ENCODE measurements around the gene PFDN2.

The PFDN2 gene

GRCh38 chr1:161074676-161075368 is 43.0 kb downstream of the PFDN2 start (continued):
- TF ChIP-seq, protein P1, sequence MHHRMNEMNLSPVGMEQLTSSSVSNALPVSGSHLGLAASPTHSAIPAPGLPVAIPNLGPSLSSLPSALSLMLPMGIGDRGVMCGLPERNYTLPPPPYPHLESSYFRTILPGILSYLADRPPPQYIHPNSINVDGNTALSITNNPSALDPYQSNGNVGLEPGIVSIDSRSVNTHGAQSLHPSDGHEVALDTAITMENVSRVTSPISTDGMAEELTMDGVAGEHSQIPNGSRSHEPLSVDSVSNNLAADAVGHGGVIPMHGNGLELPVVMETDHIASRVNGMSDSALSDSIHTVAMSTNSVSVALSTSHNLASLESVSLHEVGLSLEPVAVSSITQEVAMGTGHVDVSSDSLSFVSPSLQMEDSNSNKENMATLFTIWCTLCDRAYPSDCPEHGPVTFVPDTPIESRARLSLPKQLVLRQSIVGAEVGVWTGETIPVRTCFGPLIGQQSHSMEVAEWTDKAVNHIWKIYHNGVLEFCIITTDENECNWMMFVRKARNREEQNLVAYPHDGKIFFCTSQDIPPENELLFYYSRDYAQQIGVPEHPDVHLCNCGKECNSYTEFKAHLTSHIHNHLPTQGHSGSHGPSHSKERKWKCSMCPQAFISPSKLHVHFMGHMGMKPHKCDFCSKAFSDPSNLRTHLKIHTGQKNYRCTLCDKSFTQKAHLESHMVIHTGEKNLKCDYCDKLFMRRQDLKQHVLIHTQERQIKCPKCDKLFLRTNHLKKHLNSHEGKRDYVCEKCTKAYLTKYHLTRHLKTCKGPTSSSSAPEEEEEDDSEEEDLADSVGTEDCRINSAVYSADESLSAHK (tag by site-specific recombination; IDR thresholded peaks at IDR 0.05), result no peak
- TF ChIP-seq ZBTB21 (tag by site-specific recombination; IDR thresholded peaks at IDR 0.05) (0 out of 2 replicates have a peak, but pooled peaks have one; percentile 19), ZNF544 (tag by site-specific recombination; IDR thresholded peaks at IDR 0.05) (no peak), ZNF785 (tag by site-specific recombination; IDR thresholded peaks at IDR 0.05) (0 out of 2 replicates have a peak, but pooled peaks have one; percentile 23), ZNF518A (tag by site-specific recombination; conservative IDR thresholded peaks at IDR 0.05; ENCODE audit: low read depth) (no peak), ZNF585B (tag by site-specific recombination; IDR thresholded peaks at IDR 0.05) (0 out of 2 replicates have a peak, but pooled peaks have one; percentile 3), ZNF473 (tag by site-specific recombination; IDR thresholded peaks at IDR 0.05) (no peak), ZBTB49 (tag by site-specific recombination; IDR thresholded peaks at IDR 0.05; ENCODE audit: low read depth) (no peak), ZFHX2 (tag by site-specific recombination; conservative IDR thresholded peaks at IDR 0.05) (peak; percentile 59), ZNF837 (tag by site-specific recombination; IDR thresholded peaks at IDR 0.05) (no peak), ZNF214 (tag by site-specific recombination; IDR thresholded peaks at IDR 0.05; ENCODE audit: borderline replicate concordance) (no peak), KLF1 (tag by site-specific recombination; IDR thresholded peaks at IDR 0.05) (peak; percentile 82), TSHZ1 (tag by site-specific recombination; IDR thresholded peaks at IDR 0.05; ENCODE audit: borderline replicate concordance) (no peak), KLF7 (tag by site-specific recombination; IDR thresholded peaks at IDR 0.05; ENCODE audit: borderline replicate concordance) (no peak), ZNF350 (tag by site-specific recombination; IDR thresholded peaks at IDR 0.05) (no peak), ZNF202 (tag by site-specific recombination; IDR thresholded peaks at IDR 0.05; ENCODE audit: borderline replicate concordance) (no peak)
- TF ChIP-seq, protein P2, sequence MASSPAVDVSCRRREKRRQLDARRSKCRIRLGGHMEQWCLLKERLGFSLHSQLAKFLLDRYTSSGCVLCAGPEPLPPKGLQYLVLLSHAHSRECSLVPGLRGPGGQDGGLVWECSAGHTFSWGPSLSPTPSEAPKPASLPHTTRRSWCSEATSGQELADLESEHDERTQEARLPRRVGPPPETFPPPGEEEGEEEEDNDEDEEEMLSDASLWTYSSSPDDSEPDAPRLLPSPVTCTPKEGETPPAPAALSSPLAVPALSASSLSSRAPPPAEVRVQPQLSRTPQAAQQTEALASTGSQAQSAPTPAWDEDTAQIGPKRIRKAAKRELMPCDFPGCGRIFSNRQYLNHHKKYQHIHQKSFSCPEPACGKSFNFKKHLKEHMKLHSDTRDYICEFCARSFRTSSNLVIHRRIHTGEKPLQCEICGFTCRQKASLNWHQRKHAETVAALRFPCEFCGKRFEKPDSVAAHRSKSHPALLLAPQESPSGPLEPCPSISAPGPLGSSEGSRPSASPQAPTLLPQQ (tag by site-specific recombination; IDR thresholded peaks at IDR 0.05), result peak; percentile 58
- TF ChIP-seq, protein P3, sequence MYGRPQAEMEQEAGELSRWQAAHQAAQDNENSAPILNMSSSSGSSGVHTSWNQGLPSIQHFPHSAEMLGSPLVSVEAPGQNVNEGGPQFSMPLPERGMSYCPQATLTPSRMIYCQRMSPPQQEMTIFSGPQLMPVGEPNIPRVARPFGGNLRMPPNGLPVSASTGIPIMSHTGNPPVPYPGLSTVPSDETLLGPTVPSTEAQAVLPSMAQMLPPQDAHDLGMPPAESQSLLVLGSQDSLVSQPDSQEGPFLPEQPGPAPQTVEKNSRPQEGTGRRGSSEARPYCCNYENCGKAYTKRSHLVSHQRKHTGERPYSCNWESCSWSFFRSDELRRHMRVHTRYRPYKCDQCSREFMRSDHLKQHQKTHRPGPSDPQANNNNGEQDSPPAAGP (tag by site-specific recombination; IDR thresholded peaks at IDR 0.05), result peak; percentile 81

All from HEK293 (cell line).